GM18499 (cell line): ENCODE measurements around the gene ASB10.

Source experiments
- ATAC-seq: cut with Tn5 transposase; IDR thresholded peaks from one replicate; pipeline ENCODE4 v1.9.1; 2021; ENCODE audit warnings: moderate number of reproducible peaks; ENCODE audit not compliant: insufficient read depth, unreplicated experiment

Gene ASB10

DNA sequence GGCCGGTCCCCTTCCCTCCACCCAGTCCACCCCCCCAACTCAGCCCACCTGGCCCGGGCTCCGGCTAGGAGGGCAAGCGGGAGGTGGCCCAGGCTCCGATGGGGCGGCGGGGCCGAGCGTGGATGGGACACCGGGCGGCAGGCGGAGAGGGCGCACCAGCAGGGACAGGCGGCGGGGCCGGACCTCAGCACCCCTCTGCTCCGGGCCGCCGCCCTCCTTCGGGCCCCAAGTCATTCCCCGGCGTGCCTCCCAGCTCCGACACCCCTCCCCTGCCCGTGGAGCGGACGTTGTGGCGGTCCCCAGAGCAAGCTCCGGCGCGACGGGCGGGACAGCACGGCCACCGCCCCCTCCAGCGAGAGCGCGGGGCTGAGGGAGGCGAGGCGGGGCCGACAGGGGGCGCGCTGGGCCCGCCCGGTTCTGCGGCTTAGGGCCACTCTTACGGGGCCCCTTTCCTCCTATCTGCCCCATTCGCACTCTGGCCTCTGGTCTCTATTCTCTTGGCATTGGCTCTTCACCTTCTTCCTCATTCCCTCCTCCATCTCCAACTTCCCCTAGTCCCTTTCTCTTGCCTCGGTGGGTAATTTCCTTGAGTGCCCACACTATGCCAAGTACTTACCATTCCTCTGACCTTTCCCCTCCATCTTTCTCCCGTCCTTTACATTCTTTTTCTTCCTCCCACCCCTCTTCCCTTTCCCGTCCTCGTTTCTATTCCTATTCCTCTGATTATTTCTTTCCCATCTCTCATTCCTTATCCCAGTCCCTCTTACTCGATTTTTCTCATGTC lies 18.9 kb downstream of the ASB10 start:
- ATAC-seq = no peak

- no peak for ATAC-seq
Measured at GRCh38 chr7:151167197-151167961, 19.7 kb downstream of the ASB10 start, which contains the start of gene GBX1. Gene GBX1, minus strand, starts transcription at chr7:151167694. Its CDS starts 146 bp downstream, at chr7:151167548.

- no peak for ATAC-seq
Measured at GRCh38 chr7:151166629-151167196, 20.3 kb downstream of the ASB10 start.

DNA sequence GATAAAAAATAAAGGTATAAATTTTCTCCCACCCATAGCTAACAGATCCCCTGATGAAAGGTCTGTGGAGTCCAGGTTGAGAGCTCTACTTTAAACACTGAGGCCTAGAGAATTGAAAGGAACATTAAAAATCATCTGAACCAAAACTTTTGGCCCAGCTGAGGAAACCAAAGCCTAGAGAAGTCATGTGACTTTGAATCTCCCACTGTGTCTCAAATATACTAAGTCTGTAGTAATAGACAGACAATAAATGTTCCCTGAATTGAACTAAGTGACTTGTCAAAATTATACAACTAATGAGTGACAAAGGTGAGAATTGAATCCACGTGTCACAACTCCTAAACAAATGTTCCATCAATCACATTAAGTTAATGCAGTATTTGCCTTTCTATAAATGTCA lies 25.3 kb downstream of the ASB10 start:
- ATAC-seq = no peak

DNA sequence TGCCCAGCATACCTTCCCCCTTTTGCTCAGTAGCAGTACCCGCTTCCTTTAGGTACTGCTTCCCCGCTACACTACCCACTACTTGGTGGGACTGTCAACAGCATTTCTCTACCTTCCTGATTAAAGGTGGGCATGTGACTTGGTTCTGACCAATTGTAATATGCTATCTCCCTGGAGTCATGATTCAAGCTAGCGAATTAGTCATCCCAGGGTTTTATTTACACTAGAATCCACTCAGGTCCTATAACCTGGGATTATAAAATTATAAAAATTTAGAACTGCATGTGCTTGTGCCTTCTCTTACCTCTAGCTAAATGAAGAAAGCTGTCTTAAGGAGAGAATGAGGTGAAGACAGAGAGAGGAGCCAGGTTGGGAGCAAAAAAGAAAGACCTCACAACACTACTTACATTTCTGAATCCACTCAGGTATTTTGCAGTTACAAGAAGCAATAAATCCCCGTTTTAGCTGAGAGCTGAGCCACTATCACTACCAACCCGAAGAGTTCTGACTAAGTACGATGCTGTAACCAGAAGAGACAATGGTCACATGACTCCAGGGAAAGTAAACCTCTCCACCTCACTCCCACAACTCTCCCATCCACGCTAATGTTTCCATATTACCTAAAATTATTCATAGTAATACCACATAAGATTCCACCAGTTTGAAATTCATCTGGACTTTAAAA lies 29.3 kb downstream of the ASB10 start:
- ATAC-seq = no peak

DNA sequence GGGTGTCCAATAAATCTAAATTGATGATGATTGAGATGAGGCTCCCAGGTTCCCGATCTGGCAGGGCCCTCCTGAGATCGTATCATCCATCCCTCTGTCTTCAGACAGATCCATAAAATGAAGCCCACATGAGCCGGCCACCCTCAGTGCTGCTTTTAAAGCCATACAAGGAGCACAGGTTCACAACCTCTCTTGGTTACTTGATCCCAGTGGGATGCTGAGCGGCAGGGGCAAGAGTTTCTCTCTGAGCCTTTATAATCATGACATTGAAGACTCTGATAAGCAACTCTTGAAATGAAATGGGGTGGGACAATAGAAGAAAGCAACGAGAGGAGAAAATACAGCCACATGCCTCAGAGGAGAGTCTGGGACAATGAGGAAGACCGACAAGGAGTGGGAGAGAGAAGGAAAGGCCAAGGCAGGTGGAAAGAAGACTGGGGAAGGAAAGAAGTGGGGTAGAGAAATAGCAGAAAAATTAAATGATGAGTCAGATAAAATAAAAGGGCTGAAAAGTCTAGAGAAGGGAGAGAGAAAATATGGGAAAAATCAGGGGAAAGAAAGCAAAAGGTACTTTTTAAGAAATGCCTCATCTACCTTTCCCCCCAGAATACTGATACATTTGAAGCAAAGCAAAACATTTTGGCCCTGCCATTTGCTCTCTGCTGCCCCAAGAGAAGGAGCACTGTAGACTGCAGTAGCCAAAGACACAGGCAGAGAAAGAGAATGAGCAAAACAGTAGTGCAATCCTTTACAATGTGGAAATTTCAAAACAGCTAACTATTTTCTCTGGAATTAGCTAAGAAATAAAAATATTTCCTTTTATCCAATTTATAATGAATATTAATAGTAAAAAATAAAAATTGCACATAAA lies 34.2 kb downstream of the ASB10 start:
- no peak for ATAC-seq

GRCh38 chr7:151150388-151150787 lies 36.7 kb downstream of the ASB10 start:
- no peak for ATAC-seq

GRCh38 chr7:151148319-151149259 lies 38.5 kb downstream of the ASB10 start:
- ATAC-seq = no peak

DNA sequence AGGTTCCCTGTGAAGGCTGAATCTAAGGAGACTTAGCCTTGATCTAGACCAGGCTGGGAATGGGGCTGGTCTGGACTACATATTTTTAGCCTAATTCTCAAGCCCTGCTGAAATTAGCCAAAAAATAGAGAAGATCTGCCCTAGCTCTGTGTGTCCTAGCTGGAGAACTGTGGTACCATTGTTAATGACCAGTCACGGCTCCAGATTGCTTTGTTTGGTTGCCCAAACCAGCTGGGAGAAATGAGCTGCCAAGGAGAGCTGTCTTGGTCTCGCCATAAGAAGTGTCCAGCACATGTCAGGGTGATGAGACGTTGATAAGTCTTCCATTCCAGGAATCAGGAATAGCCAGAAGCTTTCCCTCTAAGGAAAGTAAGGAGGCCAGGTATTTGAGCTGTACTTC lies 40.3 kb downstream of the ASB10 start:
- ATAC-seq = no peak

DNA sequence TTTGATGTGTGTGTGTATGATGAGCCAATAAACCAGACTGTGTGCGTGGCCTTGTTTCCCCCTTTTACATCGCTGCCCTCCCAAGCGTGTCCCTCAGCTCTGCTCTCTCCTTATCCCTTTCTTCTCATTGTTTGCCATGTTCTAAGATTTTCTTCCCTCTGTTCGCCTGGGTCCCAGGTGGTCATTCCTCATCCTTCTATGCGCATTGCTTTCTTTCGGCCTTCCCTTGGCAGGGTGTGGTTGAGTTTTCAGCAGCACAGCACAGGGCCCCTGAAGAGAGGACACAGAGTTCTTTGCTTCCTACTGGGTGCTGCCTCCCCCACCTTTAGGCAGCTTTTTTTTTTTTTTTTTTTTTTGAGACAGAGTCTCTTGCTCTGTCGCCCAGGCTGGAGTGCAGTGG lies 42.7 kb downstream of the ASB10 start:
- no peak for ATAC-seq

GRCh38 chr7:151143261-151144015 lies 43.6 kb downstream of the ASB10 start:
- no peak for ATAC-seq

DNA sequence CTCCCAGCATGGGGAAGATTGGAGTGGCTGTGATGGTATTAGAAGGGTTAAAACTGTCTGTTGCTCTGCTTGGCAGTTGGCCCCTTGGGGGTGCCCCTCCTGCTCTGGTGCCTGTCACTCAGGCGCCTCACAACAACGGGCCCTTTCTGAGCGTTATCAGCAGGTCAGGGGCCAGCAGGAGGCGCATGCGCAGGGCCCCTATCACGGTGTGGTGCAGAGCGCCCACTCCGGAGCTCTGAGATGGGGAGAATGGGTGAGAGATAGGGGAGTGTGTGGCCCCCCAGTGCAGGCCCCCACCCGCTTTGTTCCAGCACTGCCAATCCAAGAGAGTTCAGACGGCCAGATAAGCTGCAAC lies 44.4 kb downstream of the ASB10 start:
- no peak for ATAC-seq

- ATAC-seq = no peak
Measured at GRCh38 chr7:151141855-151142685, 45.0 kb downstream of the ASB10 start.

- ATAC-seq = no peak
Measured at GRCh38 chr7:151141311-151141854, 45.7 kb downstream of the ASB10 start.

DNA sequence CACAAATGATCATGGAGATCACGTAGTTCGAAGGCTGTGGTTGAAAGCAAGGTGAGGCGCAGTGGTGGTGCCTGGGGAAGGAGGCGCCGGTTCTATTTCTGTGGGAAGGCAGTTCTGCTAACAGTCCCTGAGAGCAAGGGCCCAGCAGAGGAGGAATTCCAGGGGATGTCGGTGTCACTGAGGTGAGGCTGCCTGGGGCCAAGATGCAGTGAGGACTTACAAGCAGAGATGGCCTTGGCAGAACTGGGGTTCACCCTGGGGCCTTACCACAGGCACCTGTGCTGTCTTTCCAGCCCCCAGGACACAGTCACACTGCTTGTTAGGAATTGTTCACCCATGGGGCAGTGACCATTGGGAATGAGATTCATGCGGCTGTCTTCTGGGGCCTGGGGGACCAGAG lies 46.2 kb downstream of the ASB10 start:
- no peak for ATAC-seq

DNA sequence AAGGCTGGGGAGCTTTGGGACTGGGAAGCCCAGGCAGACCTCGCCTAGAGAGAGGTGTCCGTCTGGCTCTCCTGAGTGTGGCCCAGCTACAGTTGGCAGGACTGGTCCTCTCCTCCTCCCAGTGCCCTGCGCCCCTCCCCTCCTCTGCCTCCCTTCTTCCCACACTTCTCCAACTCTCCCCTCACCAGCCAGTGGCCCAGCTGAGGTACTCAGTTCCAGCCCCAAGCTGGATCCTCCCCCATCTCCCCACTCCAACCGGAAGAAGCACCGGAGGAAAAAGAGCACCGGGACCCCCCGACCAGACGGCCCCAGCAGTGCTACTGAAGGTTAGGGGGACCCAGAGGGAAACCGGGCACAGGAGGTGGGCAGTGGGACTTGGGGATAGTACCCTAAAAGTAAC lies 47.3 kb downstream of the ASB10 start:
- no peak for ATAC-seq
